ENCODE results near the gene CCNB3.

The CCNB3 gene

GRCh38 chrX:50204364-50204899 lies at the start of gene CCNB3:
CCNB3 (plus strand) TSS chrX:50204765; CDS start chrX:50285164, 80,399 bp downstream.
- H3K9ac ChIP-seq (ENCODE audit: insufficient read length, low read depth) = peak within 1 kb of the TSS; percentile 26
- DNase-seq (ENCODE audit: low read depth, low spot score) = peak; percentile 48
- no peaks in the 10 kb centered on the region for H3K4me1 ChIP-seq (ENCODE audit: insufficient read depth, insufficient read length)
- no peak within 1 kb of the TSS for H3K4me3 ChIP-seq (ENCODE audit: insufficient read length, low read depth)
- TF ChIP-seq YY1 (IDR thresholded peaks at IDR 0.05; ENCODE audit: insufficient read depth, insufficient read length) = no peak
- no peak for TF ChIP-seq SUZ12 (IDR thresholded peaks at IDR 0.05; ENCODE audit: extremely low read depth, insufficient read depth, insufficient read length)
- TF ChIP-seq ZNF274 (IDR thresholded peaks at IDR 0.05; ENCODE audit: low read depth, low read length) = no peak
- H3K9me3 ChIP-seq (ENCODE audit: insufficient read depth, low read length) = no peaks in the 10 kb centered on the region
- no peaks in the 10 kb centered on the region for H3K27me3 ChIP-seq (ENCODE audit: insufficient read depth, insufficient read length)
- no peaks in the 10 kb centered on the region for H3K36me3 ChIP-seq (ENCODE audit: insufficient read depth, insufficient read length, low read length)

GRCh38 chrX:50157545-50158135 lies 46.9 kb upstream of the CCNB3 start:
- TF ChIP-seq YY1 (IDR thresholded peaks at IDR 0.05; ENCODE audit: insufficient read depth, insufficient read length) = no peak
- TF ChIP-seq SUZ12 (IDR thresholded peaks at IDR 0.05; ENCODE audit: extremely low read depth, insufficient read depth, insufficient read length) = no peak
- no peak for TF ChIP-seq ZNF274 (IDR thresholded peaks at IDR 0.05; ENCODE audit: low read depth, low read length)
- Histone ChIP-seq H3K4me1 (ENCODE audit: insufficient read depth, insufficient read length) (no peaks in the 10 kb centered on the region), H3K27me3 (ENCODE audit: insufficient read depth, insufficient read length) (no peaks in the 10 kb centered on the region), H3K4me3 (ENCODE audit: insufficient read length, low read depth) (no peak overlapping the region), H3K9ac (ENCODE audit: insufficient read length, low read depth) (no peak overlapping the region), H3K9me3 (ENCODE audit: insufficient read depth, low read length) (no peaks in the 10 kb centered on the region), H3K36me3 (ENCODE audit: insufficient read depth, insufficient read length, low read length) (no peaks in the 10 kb centered on the region)
- no peak for DNase-seq (ENCODE audit: low read depth, low spot score)

GRCh38 chrX:50158593-50158992 lies 46.0 kb upstream of the CCNB3 start:
- no peak for DNase-seq (ENCODE audit: low read depth, low spot score)
- Histone ChIP-seq H3K9ac (ENCODE audit: insufficient read length, low read depth) (no peak overlapping the region), H3K27me3 (ENCODE audit: insufficient read depth, insufficient read length) (no peaks in the 10 kb centered on the region), H3K9me3 (ENCODE audit: insufficient read depth, low read length) (no peaks in the 10 kb centered on the region), H3K36me3 (ENCODE audit: insufficient read depth, insufficient read length, low read length) (no peaks in the 10 kb centered on the region), H3K4me1 (ENCODE audit: insufficient read depth, insufficient read length) (no peaks in the 10 kb centered on the region), H3K4me3 (ENCODE audit: insufficient read length, low read depth) (no peak overlapping the region)
- TF ChIP-seq YY1 (IDR thresholded peaks at IDR 0.05; ENCODE audit: insufficient read depth, insufficient read length) (no peak), SUZ12 (IDR thresholded peaks at IDR 0.05; ENCODE audit: extremely low read depth, insufficient read depth, insufficient read length) (no peak), ZNF274 (IDR thresholded peaks at IDR 0.05; ENCODE audit: low read depth, low read length) (no peak)

GRCh38 chrX:50161127-50161526 lies 43.4 kb upstream of the CCNB3 start:
- H3K36me3 ChIP-seq (ENCODE audit: insufficient read depth, insufficient read length, low read length) = no peaks in the 10 kb centered on the region
- no peaks in the 10 kb centered on the region for H3K27me3 ChIP-seq (ENCODE audit: insufficient read depth, insufficient read length)
- H3K4me3 ChIP-seq (ENCODE audit: insufficient read length, low read depth) = no peak overlapping the region
- DNase-seq (ENCODE audit: low read depth, low spot score) = no peak
- no peaks in the 10 kb centered on the region for H3K9me3 ChIP-seq (ENCODE audit: insufficient read depth, low read length)
- H3K4me1 ChIP-seq (ENCODE audit: insufficient read depth, insufficient read length) = no peaks in the 10 kb centered on the region
- TF ChIP-seq ZNF274 (IDR thresholded peaks at IDR 0.05; ENCODE audit: low read depth, low read length) = no peak
- H3K9ac ChIP-seq (ENCODE audit: insufficient read length, low read depth) = no peak overlapping the region

- peaks cover 2% of the 10 kb centered on the region for H3K4me1 ChIP-seq (ENCODE audit: insufficient read depth, insufficient read length)
- H3K9me3 ChIP-seq (ENCODE audit: insufficient read depth, low read length) = no peaks in the 10 kb centered on the region
- H3K27me3 ChIP-seq (ENCODE audit: insufficient read depth, insufficient read length) = no peaks in the 10 kb centered on the region
- TF ChIP-seq SUZ12 (IDR thresholded peaks at IDR 0.05; ENCODE audit: extremely low read depth, insufficient read depth, insufficient read length) (no peak), ZNF274 (IDR thresholded peaks at IDR 0.05; ENCODE audit: low read depth, low read length) (no peak)
- H3K4me3 ChIP-seq (ENCODE audit: insufficient read length, low read depth) = no peak overlapping the region
- H3K9ac ChIP-seq (ENCODE audit: insufficient read length, low read depth) = no peak overlapping the region
- no peak for DNase-seq (ENCODE audit: low read depth, low spot score)
- no peaks in the 10 kb centered on the region for H3K36me3 ChIP-seq (ENCODE audit: insufficient read depth, insufficient read length, low read length)
Observed at GRCh38 chrX:50165727-50166126, 38.8 kb upstream of the CCNB3 start.

- no peaks in the 10 kb centered on the region for H3K27me3 ChIP-seq (ENCODE audit: insufficient read depth, insufficient read length)
- TF ChIP-seq YY1 (IDR thresholded peaks at IDR 0.05; ENCODE audit: insufficient read depth, insufficient read length) (no peak), SUZ12 (IDR thresholded peaks at IDR 0.05; ENCODE audit: extremely low read depth, insufficient read depth, insufficient read length) (no peak), ZNF274 (IDR thresholded peaks at IDR 0.05; ENCODE audit: low read depth, low read length) (no peak)
- H3K4me3 ChIP-seq (ENCODE audit: insufficient read length, low read depth) = no peak overlapping the region
- H3K9ac ChIP-seq (ENCODE audit: insufficient read length, low read depth) = no peak overlapping the region
- no peak for DNase-seq (ENCODE audit: low read depth, low spot score)
- no peaks in the 10 kb centered on the region for H3K9me3 ChIP-seq (ENCODE audit: insufficient read depth, low read length)
- H3K36me3 ChIP-seq (ENCODE audit: insufficient read depth, insufficient read length, low read length) = no peaks in the 10 kb centered on the region
- peaks cover 2% of the 10 kb centered on the region for H3K4me1 ChIP-seq (ENCODE audit: insufficient read depth, insufficient read length)
Observed at GRCh38 chrX:50167366-50167765, 37.2 kb upstream of the CCNB3 start.

- Histone ChIP-seq H3K27me3 (ENCODE audit: insufficient read depth, insufficient read length) (no peaks in the 10 kb centered on the region), H3K4me1 (ENCODE audit: insufficient read depth, insufficient read length) (peaks cover 2% of the 10 kb centered on the region)
Observed at GRCh38 chrX:50168241-50168687, 36.3 kb upstream of the CCNB3 start.

More at GRCh38 chrX:50168241-50168687, 36.3 kb upstream of the CCNB3 start:
- no peak overlapping the region for H3K9ac ChIP-seq (ENCODE audit: insufficient read length, low read depth)
- no peaks in the 10 kb centered on the region for H3K36me3 ChIP-seq (ENCODE audit: insufficient read depth, insufficient read length, low read length)
- no peak for DNase-seq (ENCODE audit: low read depth, low spot score)
- H3K4me3 ChIP-seq (ENCODE audit: insufficient read length, low read depth) = no peak overlapping the region
- H3K9me3 ChIP-seq (ENCODE audit: insufficient read depth, low read length) = no peaks in the 10 kb centered on the region
- TF ChIP-seq YY1 (IDR thresholded peaks at IDR 0.05; ENCODE audit: insufficient read depth, insufficient read length) = no peak
- TF ChIP-seq ZNF274 (IDR thresholded peaks at IDR 0.05; ENCODE audit: low read depth, low read length) = no peak
- no peak for TF ChIP-seq SUZ12 (IDR thresholded peaks at IDR 0.05; ENCODE audit: extremely low read depth, insufficient read depth, insufficient read length)

All from NT2/D1 (cell line).